ENCODE measurements around the gene MYL7. TPM values are rescaled to one million over a fixed set of nuclear protein-coding genes. Genes with fewer than 3 reads are reported as not detected.

The MYL7 gene
- total RNA-seq, 1 experiment from 2014 or later = not detected

DNA sequence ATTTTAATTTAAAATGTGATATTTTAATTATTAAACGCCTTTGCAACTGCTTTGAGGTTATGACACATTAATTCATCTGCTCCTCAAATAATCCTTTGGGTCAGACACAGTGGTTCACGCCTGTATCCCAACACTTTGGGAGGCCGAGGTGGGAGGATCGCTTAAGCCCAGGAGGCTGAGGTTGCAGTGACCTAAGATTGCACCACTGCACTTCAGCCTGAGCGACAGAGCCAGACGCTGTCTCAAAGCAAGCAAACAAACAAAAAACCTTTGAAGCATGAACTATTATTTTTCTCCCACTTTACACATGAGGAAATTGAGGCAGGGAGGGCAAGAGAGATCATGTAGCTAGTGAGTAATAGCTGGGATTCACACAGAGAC lies 16.3 kb downstream of the MYL7 start:
- Mint-ChIP-seq H3K9me3 (ENCODE audit: unreplicated experiment) (no peaks in the 10 kb centered on the region), H3K4me3 (ENCODE audit: unreplicated experiment) (peak overlapping the region; percentile 28), H3K27me3 (ENCODE audit: insufficient read depth, unreplicated experiment) (no peaks in the 10 kb centered on the region), H3K4me1 (ENCODE audit: insufficient read depth, unreplicated experiment) (peaks cover 24% of the 10 kb centered on the region), H3K36me3 (ENCODE audit: insufficient read depth, unreplicated experiment) (peaks cover 15% of the 10 kb centered on the region), H3K27ac (ENCODE audit: low read depth, unreplicated experiment) (no peak overlapping the region)
- CTCF ChIA-PET = interaction anchor here (0.8 kb wide), 1 partner anchor 70 kb away, joined by 4 read pairs; no protein-coding TSS in a partner anchor
- TF ChIP-seq, protein P1, sequence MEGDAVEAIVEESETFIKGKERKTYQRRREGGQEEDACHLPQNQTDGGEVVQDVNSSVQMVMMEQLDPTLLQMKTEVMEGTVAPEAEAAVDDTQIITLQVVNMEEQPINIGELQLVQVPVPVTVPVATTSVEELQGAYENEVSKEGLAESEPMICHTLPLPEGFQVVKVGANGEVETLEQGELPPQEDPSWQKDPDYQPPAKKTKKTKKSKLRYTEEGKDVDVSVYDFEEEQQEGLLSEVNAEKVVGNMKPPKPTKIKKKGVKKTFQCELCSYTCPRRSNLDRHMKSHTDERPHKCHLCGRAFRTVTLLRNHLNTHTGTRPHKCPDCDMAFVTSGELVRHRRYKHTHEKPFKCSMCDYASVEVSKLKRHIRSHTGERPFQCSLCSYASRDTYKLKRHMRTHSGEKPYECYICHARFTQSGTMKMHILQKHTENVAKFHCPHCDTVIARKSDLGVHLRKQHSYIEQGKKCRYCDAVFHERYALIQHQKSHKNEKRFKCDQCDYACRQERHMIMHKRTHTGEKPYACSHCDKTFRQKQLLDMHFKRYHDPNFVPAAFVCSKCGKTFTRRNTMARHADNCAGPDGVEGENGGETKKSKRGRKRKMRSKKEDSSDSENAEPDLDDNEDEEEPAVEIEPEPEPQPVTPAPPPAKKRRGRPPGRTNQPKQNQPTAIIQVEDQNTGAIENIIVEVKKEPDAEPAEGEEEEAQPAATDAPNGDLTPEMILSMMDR (IDR thresholded peaks at IDR 0.05; ENCODE audit: unreplicated experiment) = no peak
- BruUV-seq (replicated peaks) = no TSS peak
- intact Hi-C loops (cut with micrococcal nuclease) = loop anchor here (5.0 kb wide), 2 partner anchors 43 to 77 kb away; partner anchors contain the start of genes POLM and YKT6
- DNase-seq (ENCODE audit: unreplicated experiment) = no peak
- POLR2A ChIA-PET = interaction anchor here (0.9 to 2.5 kb wide), 4 partner anchors 11 to 366 kb away, joined by 3 to 11 read pairs (median 4); partner anchors contain the start of genes NUDCD3 and YKT6

DNA sequence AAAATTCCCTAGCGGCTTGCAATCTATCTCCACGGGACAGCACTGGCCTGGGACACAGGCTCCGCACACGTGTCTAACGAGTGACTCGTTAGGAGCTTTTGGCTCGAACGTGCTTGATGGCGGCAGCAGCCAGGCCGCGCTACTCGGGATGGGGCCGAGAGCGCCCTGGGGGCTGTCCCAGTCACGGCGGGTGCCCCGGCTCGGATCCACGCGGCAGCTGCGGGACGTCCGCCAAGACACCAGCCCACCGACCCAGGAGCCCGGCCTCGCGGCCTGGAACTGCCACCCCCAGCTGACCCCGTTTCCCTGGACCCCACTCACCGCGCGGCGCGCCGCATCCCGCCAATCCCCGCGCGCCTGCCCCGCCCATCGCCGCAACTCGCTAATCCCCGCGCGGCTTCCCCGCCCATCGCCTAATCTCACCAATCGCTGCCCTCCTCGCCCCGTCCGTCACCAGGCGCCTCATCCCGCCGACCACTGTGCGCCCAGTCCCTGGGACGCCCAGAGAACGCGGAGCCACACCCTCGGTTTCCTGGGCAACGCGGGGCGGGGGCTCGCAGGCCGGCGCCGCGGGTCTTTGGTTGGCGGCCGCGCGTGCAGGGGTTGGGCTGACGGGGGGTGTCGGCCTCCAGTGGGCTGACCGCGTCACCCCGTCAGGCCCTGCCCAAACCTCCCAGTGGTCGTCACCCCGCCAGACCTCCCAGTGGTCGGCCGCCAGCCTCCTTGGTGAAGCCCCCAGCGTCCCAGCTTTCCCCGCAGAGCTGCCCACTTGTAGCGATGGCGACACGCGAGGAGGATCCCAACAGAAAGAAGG lies 17.7 kb downstream of the MYL7 start, which contains the start of gene POLD2:
Gene POLD2, minus strand, starts transcription at position 359 of the 814 bp plus-strand sequence. CDS start 1,495 bp downstream, outside the sequence.
- H3K9me3 Mint-ChIP-seq (ENCODE audit: unreplicated experiment) = no peaks in the 10 kb centered on the region
- H3K4me3 Mint-ChIP-seq (ENCODE audit: unreplicated experiment) = peak within 1 kb of the TSS; percentile 77
- ChIA-PET CTCF (interaction anchor here (0.6 to 2.1 kb wide), 7 partner anchors 8 to 86 kb away, joined by 3 to 8 read pairs (median 4); no protein-coding TSS in a partner anchor), POLR2A (interaction anchor here (0.6 to 2.5 kb wide), 19 partner anchors 9 to 367 kb away, joined by 3 to 13 read pairs (median 4); partner anchors contain the start of genes DBNL, NUDCD3 and YKT6)
- peak; percentile 95 for DNase-seq (ENCODE audit: unreplicated experiment)
- peaks cover 20% of the 10 kb centered on the region for H3K36me3 Mint-ChIP-seq (ENCODE audit: insufficient read depth, unreplicated experiment)
- no TSS peak for BruUV-seq (replicated peaks)
- H3K27ac Mint-ChIP-seq (ENCODE audit: low read depth, unreplicated experiment) = peak within 1 kb of the TSS; percentile 86
- intact Hi-C loops (cut with micrococcal nuclease) = loop anchor here (5.0 kb wide), 2 partner anchors 41 to 79 kb away; partner anchors contain the start of genes POLM and YKT6
- TF ChIP-seq, protein P1 (IDR thresholded peaks at IDR 0.05; ENCODE audit: unreplicated experiment) = no peak
- H3K4me1 Mint-ChIP-seq (ENCODE audit: insufficient read depth, unreplicated experiment) = peaks cover 27% of the 10 kb centered on the region
- no peaks in the 10 kb centered on the region for H3K27me3 Mint-ChIP-seq (ENCODE audit: insufficient read depth, unreplicated experiment)

DNA sequence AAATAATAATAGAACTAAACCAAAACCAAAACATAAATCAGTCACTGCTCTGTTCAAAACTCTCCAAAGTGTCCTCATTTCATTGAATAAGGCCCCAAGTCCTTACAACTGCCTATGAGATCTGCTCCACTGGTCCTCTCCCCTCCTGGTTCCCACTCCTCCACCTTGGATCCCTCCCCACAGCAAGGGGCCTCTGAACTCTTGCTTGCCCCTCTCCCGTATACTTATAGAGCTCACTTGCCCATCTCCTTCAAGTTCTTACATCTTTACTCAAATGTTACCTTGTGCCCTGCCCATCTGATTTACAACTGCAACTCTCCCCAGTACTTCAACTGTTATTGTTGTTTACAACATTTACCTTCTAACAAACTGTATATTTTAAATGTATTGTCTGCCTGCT lies 18.6 kb downstream of the MYL7 start:
- Mint-ChIP-seq H3K4me3 (ENCODE audit: unreplicated experiment) (peak overlapping the region; percentile 77), H3K27me3 (ENCODE audit: insufficient read depth, unreplicated experiment) (no peaks in the 10 kb centered on the region), H3K27ac (ENCODE audit: low read depth, unreplicated experiment) (peak overlapping the region; percentile 86), H3K36me3 (ENCODE audit: insufficient read depth, unreplicated experiment) (peaks cover 20% of the 10 kb centered on the region), H3K4me1 (ENCODE audit: insufficient read depth, unreplicated experiment) (peaks cover 32% of the 10 kb centered on the region), H3K9me3 (ENCODE audit: unreplicated experiment) (no peaks in the 10 kb centered on the region)
- no TSS peak for BruUV-seq (replicated peaks)
- intact Hi-C loops (cut with micrococcal nuclease) = loop anchor here (5.0 kb wide), 2 partner anchors 40 to 80 kb away; partner anchors contain the start of genes POLM and YKT6
- DNase-seq (ENCODE audit: unreplicated experiment) = no peak
- TF ChIP-seq, protein P1 (IDR thresholded peaks at IDR 0.05; ENCODE audit: unreplicated experiment) = no peak
- CTCF ChIA-PET = interaction anchor here (0.6 to 2.1 kb wide), 6 partner anchors 9 to 192 kb away, joined by 3 to 8 read pairs (median 3); no protein-coding TSS in a partner anchor
- POLR2A ChIA-PET = interaction anchor here (0.9 to 2.2 kb wide), 15 partner anchors 8 to 368 kb away, joined by 3 to 13 read pairs (median 4); partner anchors contain the start of genes DBNL and NUDCD3
